Measurements from ENCODE around the gene CHD9. TPM values are rescaled to one million over a fixed set of nuclear protein-coding genes. Genes with fewer than 3 reads are reported as not detected.

Gene CHD9
- total RNA-seq, 3 donors from 2014 or later, result 65.4 to 95.9 (median 86.6) TPM

GRCh38 chr16:53100131-53100748 is 45.4 kb downstream of the CHD9 start:
- TF ChIP-seq CTCF (IDR thresholded peaks at IDR 0.05), result no peak
- no peaks in the 10 kb centered on the region for H3K36me3 ChIP-seq (ENCODE audit: low read depth)
- intact Hi-C loops (cut with DNase I, micrococcal nuclease), result loop anchor here in 1 of 2 donors (5.0 kb wide), 1 partner anchor 43 kb away; no protein-coding TSS in a partner anchor
- H3K9me3 ChIP-seq, result no peaks in the 10 kb centered on the region
- H3K4me1 ChIP-seq (ENCODE audit: low read depth), result peaks cover 31% of the 10 kb centered on the region
- DNase-seq (no peak), ATAC-seq (no peak)
- no peak overlapping the region for H3K4me3 ChIP-seq

GRCh38 chr16:53100889-53101288 is 46.1 kb downstream of the CHD9 start:
- H3K36me3 ChIP-seq (ENCODE audit: low read depth), result no peaks in the 10 kb centered on the region
- no peak overlapping the region for H3K4me3 ChIP-seq
- no peak for TF ChIP-seq CTCF (IDR thresholded peaks at IDR 0.05)
- DNase-seq (peak in 1 of 3 donors; percentile 30), ATAC-seq (peak; percentile 10)
- H3K9me3 ChIP-seq, result no peaks in the 10 kb centered on the region
- peaks cover 31% of the 10 kb centered on the region for H3K4me1 ChIP-seq (ENCODE audit: low read depth)
- intact Hi-C loops (cut with DNase I, micrococcal nuclease), result loop anchor here in 1 of 2 donors (5.0 kb wide), 1 partner anchor 44 kb away; no protein-coding TSS in a partner anchor

GRCh38 chr16:53103811-53104210 is 49.0 kb downstream of the CHD9 start:
- intact Hi-C loops (cut with DNase I, micrococcal nuclease), result loop anchor here in 1 of 2 donors (5.0 kb wide), 1 partner anchor 47 kb away; no protein-coding TSS in a partner anchor
- TF ChIP-seq CTCF (IDR thresholded peaks at IDR 0.05), result no peak
- Histone ChIP-seq H3K9me3 (no peaks in the 10 kb centered on the region), H3K4me1 (ENCODE audit: low read depth) (peaks cover 18% of the 10 kb centered on the region), H3K36me3 (ENCODE audit: low read depth) (no peaks in the 10 kb centered on the region), H3K4me3 (no peak overlapping the region)
- DNase-seq (no peak), ATAC-seq (no peak)

GRCh38 chr16:53105565-53105964 is 50.8 kb downstream of the CHD9 start:
- no peaks in the 10 kb centered on the region for H3K36me3 ChIP-seq (ENCODE audit: low read depth)
- peaks cover 3% of the 10 kb centered on the region for H3K4me1 ChIP-seq (ENCODE audit: low read depth)
- no peak for ATAC-seq
- no peak for DNase-seq
- no peak overlapping the region for H3K4me3 ChIP-seq
- TF ChIP-seq CTCF (IDR thresholded peaks at IDR 0.05), result no peak
- no peaks in the 10 kb centered on the region for H3K9me3 ChIP-seq
- intact Hi-C loops (cut with DNase I, micrococcal nuclease), result no loop called here

- intact Hi-C loops (cut with DNase I, micrococcal nuclease), result no loop called here
- no peak for DNase-seq
- no peak for ATAC-seq
Observed at GRCh38 chr16:53111078-53111791, 56.4 kb downstream of the CHD9 start.

More at GRCh38 chr16:53111078-53111791, 56.4 kb downstream of the CHD9 start:
- Histone ChIP-seq H3K36me3 (ENCODE audit: low read depth) (no peaks in the 10 kb centered on the region), H3K4me3 (no peak overlapping the region), H3K4me1 (ENCODE audit: low read depth) (no peaks in the 10 kb centered on the region), H3K9me3 (no peaks in the 10 kb centered on the region)
- TF ChIP-seq CTCF (IDR thresholded peaks at IDR 0.05), result no peak

Measured in mucosa of descending colon (tissue), 3 donors.